GM12878 (cell line): ENCODE data around the gene HSPA4. TPM values are rescaled to one million over a fixed set of nuclear protein-coding genes. Genes with fewer than 3 reads are reported as not detected.
"Not testable (repeated sequence)": the region's sequence is repeated elsewhere in the genome, so short reads cannot be mapped to it uniquely, and the experiment has no call there.

Experiments
- ATAC-seq: fragments of 200-7000 bp; cut with Tn5 transposase; 3 replicates; pipeline ENCODE4 v1.9.1; 2020; ENCODE audit warnings: mild to moderate bottlenecking, moderate library complexity
- BruUV-seq: library from RNA; stranded (reverse); fragments of 400-500 nt; replicated peaks from 2 replicates; lab custom pipeline; 2021; lab: Mats Ljungman, UMichigan
- CTCF ChIA-PET: fragments of 300-600 bp; sonication (Branson Sonifier 250); formaldehyde crosslinking; extraction: SDS; loops from one replicate; lab custom pipeline; 2021; ENCODE audit warnings: inconsistent platforms; lab: Yijun Ruan, JAX
- POLR2A ChIA-PET: fragments of 350-600 bp; formaldehyde crosslinking; extraction: SDS; loops from one replicate; lab custom pipeline; 2021; ENCODE audit warnings: inconsistent platforms; lab: Charles Lee
- RAD21 ChIA-PET: fragments of 300-600 bp; sonication (Branson Sonifier 250); formaldehyde crosslinking; loops from one replicate; lab custom pipeline; 2023; ENCODE audit warnings: antibody characterized with exemption; ENCODE audit not compliant: unreplicated experiment; lab: Charles Lee
- SMC1A ChIA-PET: fragments of 300-600 bp; sonication (Branson Sonifier 250); formaldehyde crosslinking; loops from one replicate; lab custom pipeline; 2023; ENCODE audit not compliant: unreplicated experiment, uncharacterized antibody; lab: Charles Lee
- DNase-seq: peaks from one replicate; pipeline ENCODE4 v3.0.0-alpha.2; 2011; ENCODE audit warnings: low read depth, low spot score
- FAIRE-seq: peaks from 3 replicates; lab custom pipeline; 2011; peaks lifted over from hg19 to GRCh38; lab: Jason Lieb, UNC
- H2AFZ ChIP-seq: 2 replicates; pipeline ENCODE4 v1.6.0; 2011; ENCODE audit warnings: low read depth, low read length, control low read depth; ENCODE audit not compliant: control insufficient read depth
- H3K27ac ChIP-seq: 2 replicates; pipeline ENCODE4 v1.5.1; 2011; ENCODE audit warnings: control low read depth; ENCODE audit not compliant: control insufficient read depth, insufficient read depth
- H3K27me3 ChIP-seq, 2 experiments: replicated peaks in 1 of 2; 2 replicates each; pipeline versions ENCODE4 v1.6.0 to v1.6.1; 2011; ENCODE audit warnings: low read length in 1 of 2; ENCODE audit not compliant: control insufficient read depth in 2 of 2, insufficient read depth in 2 of 2
- H3K36me3 ChIP-seq, 2 experiments: 2 replicates each; pipeline ENCODE4 v1.5.1; 2011; ENCODE audit warnings: low read length in 1 of 2; ENCODE audit not compliant: control insufficient read depth in 2 of 2, insufficient read depth in 2 of 2
- H3K4me1 ChIP-seq: 2 replicates; pipeline ENCODE4 v1.6.1; 2011; ENCODE audit warnings: mild to moderate bottlenecking, low read length, moderate library complexity, mixed read lengths; ENCODE audit not compliant: control insufficient read depth, insufficient read depth
- H3K4me2 ChIP-seq: 2 replicates; pipeline ENCODE4 v1.6.0; 2011; ENCODE audit warnings: control low read depth; ENCODE audit not compliant: control insufficient read depth, insufficient read depth
- H3K4me3 ChIP-seq: fragments of 200-600 bp; sonication (generic); 2 replicates; pipeline ENCODE4 v1.5.1; 2016
- H3K79me2 ChIP-seq: 2 replicates; pipeline ENCODE4 v1.6.0; 2011; ENCODE audit warnings: low read length; ENCODE audit not compliant: control insufficient read depth, insufficient read depth
- H3K9ac ChIP-seq: 2 replicates; pipeline ENCODE4 v1.8.0; 2011; ENCODE audit warnings: low read length, control low read depth, mixed read lengths; ENCODE audit not compliant: control insufficient read depth, insufficient read depth
- H3K9me3 ChIP-seq: replicated peaks from 3 replicates; pipeline ENCODE4 v1.5.1; 2011; ENCODE audit warnings: mild to moderate bottlenecking, low read length; ENCODE audit not compliant: control insufficient read depth, insufficient read depth
- H4K20me1 ChIP-seq: 2 replicates; pipeline ENCODE4 v1.6.0; 2011; ENCODE audit not compliant: control insufficient read depth, insufficient read depth
- BHLHE40 ChIP-seq, 2 experiments: fragments of 450-650 bp in 1 of 2; IDR thresholded peaks; 2 replicates each; pipeline ENCODE4 v1.6.1; 2011 to 2017; ENCODE audit warnings: low read depth in 2 of 2, borderline replicate concordance in 1 of 2, improper control_type of control experiment in 1 of 2, low read length in 1 of 2, mild to moderate bottlenecking in 1 of 2
- IKZF2 ChIP-seq, 2 experiments: fragments of 450-650 bp; IDR thresholded peaks; 2 replicates each; pipeline ENCODE4 v1.6.1; 2017; ENCODE audit warnings: mild to moderate bottlenecking in 2 of 2, moderate library complexity in 2 of 2
- PAX8 ChIP-seq: fragments of 450-650 bp; IDR thresholded peaks from 2 replicates; pipeline ENCODE4 v1.6.1; 2017; ENCODE audit warnings: mild to moderate bottlenecking, moderate library complexity
- POU2F2 ChIP-seq: IDR thresholded peaks from 3 replicates; pipeline ENCODE4 v1.6.1; 2011; ENCODE audit warnings: low read depth, mild to moderate bottlenecking, low read length, borderline replicate concordance
- REST ChIP-seq: IDR thresholded peaks from 2 replicates; pipeline ENCODE4 v1.6.1; 2012; ENCODE audit warnings: mild to moderate bottlenecking, low read depth, low read length
- SPI1 ChIP-seq: IDR thresholded peaks from 2 replicates; pipeline ENCODE4 v1.6.1; 2011; ENCODE audit warnings: low read depth, mild to moderate bottlenecking, low read length, moderate library complexity, borderline replicate concordance; ENCODE audit not compliant: insufficient read depth
- WGBS: methylation state at CpG from one replicate; pipeline ENCODE4 v1.1.6; 2016; ENCODE audit warnings: low lambda C conversion rate; ENCODE audit not compliant: insufficient replicate concordance, insufficient coverage; ENCODE audit errors: missing lambda C conversion rate; 5-methylcytosine and 5-hydroxymethylcytosine counted together
- in situ Hi-C: fragments of 300-500 bp; cut with MboI; formaldehyde crosslinking; loops from 9 replicates; pipeline ENCODE4 v1.14.3; 2018; ENCODE audit warnings: mixed read lengths
- intact Hi-C: fragments of 100-400 bp; cut with micrococcal nuclease; formaldehyde crosslinking; loops from one replicate; pipeline ENCODE4 v1.14.2; 2022; ENCODE audit not compliant: unreplicated experiment
- polyA plus RNA-seq, 11 experiments: library from polyadenylated mRNA; depleted of rRNA in 4 of 11; unstranded in 6 of 11; stranded (reverse) in 5 of 11; fragments of >200 nt; fragmentation: Nextera tagmentation in 4 of 11; fragmentation: Illumina TruSeq in 1 of 11; extraction: Ambion mirVana in 4 of 11; extraction: Trizol in 1 of 11; gene quantifications; 1 replicate in 1 of 11; 2 replicates in 10 of 11; pipeline versions ENCODE4 v1.2.1 to v1.2.3, GENCODE V29; 2011 to 2016; ENCODE audit warnings: inconsistent platforms in 2 of 11, missing spikeins in 2 of 11, low read depth in 1 of 11
- total RNA-seq, 4 experiments: library from RNA; depleted of rRNA in 3 of 4; stranded (reverse); fragments of >200 nt in 3 of 4; fragmentation: Illumina TruSeq in 1 of 4; extraction: Trizol in 1 of 4; gene quantifications; 2 replicates each; pipeline versions ENCODE4 v1.2.1 to v1.2.3, GENCODE V29; 2013 to 2021

The HSPA4 gene
- total and polyA plus RNA-seq, 10 of the 15 experiments (the other 5 are each of a cell fraction or from before 2014, with no cell fraction given) = 61.6 to 234 (median 116) TPM

- TF ChIP-seq REST = no peak
- no peak for TF ChIP-seq PAX8
Measured at GRCh38 chr5:133034064-133034463, 17.7 kb upstream of the HSPA4 start (continued).

GRCh38 chr5:133035224-133035623 is 16.6 kb upstream of the HSPA4 start:
- ChIA-PET SMC1A (interaction anchor here (1.0 to 1.1 kb wide), 2 partner anchors 10 to 14 kb away, joined by 3 read pairs; no protein-coding TSS in a partner anchor), POLR2A (no interaction called here)
- no peak overlapping the region for H2AFZ ChIP-seq
- no TSS peak for BruUV-seq
- no peaks in the 10 kb centered on the region for H3K27me3 ChIP-seq
- H3K9me3 ChIP-seq = no peaks in the 10 kb centered on the region
- ATAC-seq = 0 out of 3 replicates have a peak, but pooled peaks have one; percentile 12
- in situ Hi-C loops = no loop called here
- WGBS = 76% methylated on average over 2 of the region's 2 CpGs
- no peak overlapping the region for H3K27ac ChIP-seq
- no peaks in the 10 kb centered on the region for H4K20me1 ChIP-seq
- no peak for TF ChIP-seq POU2F2
- TF ChIP-seq BHLHE40 (IDR thresholded peaks at IDR 0.05; ENCODE audit: borderline replicate concordance in 1 of 2, low read depth in 2 of 2, low read length in 1 of 2) = peak in 1 of 2 experiments; percentile 43; a peak in 1 of 4 replicates
- TF ChIP-seq IKZF2 (IDR thresholded peaks at IDR 0.05) = peak; percentile 11 to 17; a peak in 1 of 4 replicates
- peak; percentile 64; the same call in 1 of the 2 replicates for TF ChIP-seq SPI1
- TF ChIP-seq, all 136 proteins: peak for 3
- H3K36me3 ChIP-seq = no peaks in the 10 kb centered on the region
- intact Hi-C loops = no loop called here
- DNase-seq (no peak), FAIRE-seq (no peak)
- no peak overlapping the region for H3K4me2 ChIP-seq
- H3K4me1 ChIP-seq = peaks cover 11% of the 10 kb centered on the region
- ChIA-PET CTCF (no interaction called here), RAD21 (interaction anchor here (0.7 kb wide), 1 partner anchor 9 kb away, joined by 3 read pairs; no protein-coding TSS in a partner anchor)
- H3K4me3 ChIP-seq = no peak overlapping the region
- no peaks in the 10 kb centered on the region for H3K79me2 ChIP-seq
- no peak overlapping the region for H3K9ac ChIP-seq

- BruUV-seq, intact Hi-C loops, ATAC-seq, H3K9me3 ChIP-seq, FAIRE-seq, H3K9ac ChIP-seq, H3K79me2 ChIP-seq, in situ Hi-C loops, H3K4me2 ChIP-seq, H3K36me3 ChIP-seq, DNase-seq, H3K27ac ChIP-seq, H3K27me3 ChIP-seq, H4K20me1 ChIP-seq, RAD21 ChIA-PET, H3K4me3 ChIP-seq, CTCF ChIA-PET, H2AFZ ChIP-seq: not testable (repeated sequence)
- POLR2A ChIA-PET = interaction anchor here (0.6 to 0.7 kb wide), 2 partner anchors 129 to 564 kb away, joined by 4 to 8 read pairs; no protein-coding TSS in a partner anchor
- SMC1A ChIA-PET = interaction anchor here (1.1 to 1.5 kb wide), 2 partner anchors 11 to 12 kb away, joined by 3 to 4 read pairs; no protein-coding TSS in a partner anchor
- 86% methylated on average over 6 of the region's 6 CpGs for WGBS
- peaks cover 11% of the 10 kb centered on the region for H3K4me1 ChIP-seq
Measured at GRCh38 chr5:133036677-133037076, 15.1 kb upstream of the HSPA4 start.
